IMR-90 (cell line): ENCODE results near the gene GP5. TPM values are rescaled to one million over a fixed set of nuclear protein-coding genes. Genes with fewer than 3 reads are reported as not detected.

Experiments
- ATAC-seq: fragments of 200-7000 bp; cut with Tn5 transposase; 2 replicates; pipeline ENCODE4 v1.9.1; 2020; ENCODE audit warnings: low read depth, mild to moderate bottlenecking, moderate library complexity
- BruUV-seq: library from RNA; stranded (reverse); fragments of 400-500 nt; replicated peaks from 2 replicates; lab custom pipeline; 2021; lab: Mats Ljungman, UMichigan
- CTCF ChIA-PET: fragments of 300-600 bp; formaldehyde crosslinking; extraction: SDS; loops from one replicate; lab custom pipeline; 2021; ENCODE audit warnings: antibody characterized with exemption; lab: Yijun Ruan, JAX
- POLR2A ChIA-PET: fragments of 300-600 bp; sonication (Branson Sonifier 250); formaldehyde crosslinking; loops from one replicate; lab custom pipeline; 2022; ENCODE audit warnings: antibody characterized with exemption; ENCODE audit not compliant: unreplicated experiment; lab: Charles Lee
- DNase-seq: peaks from one replicate; pipeline ENCODE4 v3.0.0; 2013
- H2AFZ ChIP-seq: replicated peaks from 2 replicates; pipeline ENCODE3; 2013; ENCODE audit warnings: low read length, mild to moderate bottlenecking; ENCODE audit not compliant: poor library complexity
- H2AK5ac ChIP-seq: 2 replicates; pipeline ENCODE4 v1.6.1; 2013; ENCODE audit warnings: low read depth, low read length, inconsistent platforms
- H2AK9ac ChIP-seq: replicated peaks from 2 replicates; pipeline ENCODE3; 2013; ENCODE audit warnings: mild to moderate bottlenecking, low read depth, low read length, moderate library complexity; ENCODE audit not compliant: poor library complexity
- H2BK120ac ChIP-seq: 2 replicates; pipeline ENCODE4 v1.6.1; 2013; ENCODE audit warnings: low read depth, low read length, inconsistent platforms
- H2BK15ac ChIP-seq: 3 replicates; pipeline ENCODE4 v1.6.1; 2013; ENCODE audit warnings: low read depth, low read length, inconsistent platforms
- H2BK20ac ChIP-seq: 2 replicates; pipeline ENCODE4 v1.6.1; 2013; ENCODE audit warnings: low read depth, mild to moderate bottlenecking, inconsistent platforms, low read length, moderate library complexity
- H2BK5ac ChIP-seq: 2 replicates; pipeline ENCODE4 v1.6.1; 2013; ENCODE audit warnings: mild to moderate bottlenecking, low read depth, low read length, inconsistent platforms; ENCODE audit not compliant: poor library complexity, severe bottlenecking
- H3K14ac ChIP-seq: replicated peaks from 2 replicates; pipeline ENCODE4 v1.6.1; 2013; ENCODE audit warnings: low read depth, low read length, inconsistent platforms
- H3K18ac ChIP-seq: 2 replicates; pipeline ENCODE4 v1.6.1; 2013; ENCODE audit warnings: low read depth, low read length, control low read depth
- H3K23ac ChIP-seq: 2 replicates; pipeline ENCODE4 v1.6.1; 2013; ENCODE audit warnings: low read depth, low read length, inconsistent platforms
- H3K27ac ChIP-seq: 2 replicates; pipeline ENCODE4 v1.5.1; 2013; ENCODE audit warnings: mild to moderate bottlenecking, control low read depth, low read length; ENCODE audit not compliant: insufficient read depth
- H3K27me3 ChIP-seq: 2 replicates; pipeline ENCODE4 v1.6.1; 2013; ENCODE audit warnings: low read length; ENCODE audit not compliant: control insufficient read depth, insufficient read depth
- H3K36me3 ChIP-seq: 2 replicates; pipeline ENCODE4 v1.6.1; 2013; ENCODE audit warnings: low read length, mixed read lengths; ENCODE audit not compliant: control insufficient read depth, insufficient read depth
- H3K4ac ChIP-seq: 2 replicates; pipeline ENCODE4 v1.6.1; 2013; ENCODE audit warnings: low read depth, low read length, inconsistent platforms
- H3K4me1 ChIP-seq: 2 replicates; pipeline ENCODE4 v1.6.1; 2013; ENCODE audit warnings: low read length, mixed read lengths; ENCODE audit not compliant: control insufficient read depth, insufficient read depth
- H3K4me2 ChIP-seq: 2 replicates; pipeline ENCODE4 v1.6.1; 2013; ENCODE audit warnings: low read depth, mild to moderate bottlenecking, control low read depth, low read length, moderate library complexity
- H3K4me3 ChIP-seq: 2 replicates; pipeline ENCODE4 v1.5.1; 2013; ENCODE audit warnings: low read depth, mild to moderate bottlenecking, control low read depth, low read length, moderate library complexity; ENCODE audit not compliant: insufficient read depth
- H3K56ac ChIP-seq: 2 replicates; pipeline ENCODE4 v1.6.1; 2013; ENCODE audit warnings: low read length, inconsistent platforms; ENCODE audit not compliant: insufficient read depth; ENCODE audit errors: extremely low read depth
- H3K79me1 ChIP-seq, 2 experiments: 2 replicates each; pipeline ENCODE4 v1.6.1; 2013; ENCODE audit warnings: low read length in 2 of 2, inconsistent platforms in 1 of 2, low read depth in 1 of 2
- H3K9ac ChIP-seq: 2 replicates; pipeline ENCODE4 v1.6.1; 2013; ENCODE audit warnings: low read depth, low read length, control low read depth
- H3K9me1 ChIP-seq: 2 replicates; pipeline ENCODE4 v1.6.1; 2013; ENCODE audit warnings: low read length, inconsistent platforms; ENCODE audit not compliant: insufficient read depth
- H3K9me3 ChIP-seq: 2 replicates; pipeline ENCODE4 v1.6.1; 2013; ENCODE audit warnings: low read length; ENCODE audit not compliant: control insufficient read depth, insufficient read depth
- H4K20me1 ChIP-seq: 2 replicates; pipeline ENCODE4 v1.6.1; 2013; ENCODE audit warnings: low read length, inconsistent platforms; ENCODE audit not compliant: insufficient read depth
- H4K5ac ChIP-seq: 2 replicates; pipeline ENCODE4 v1.6.1; 2013; ENCODE audit warnings: mild to moderate bottlenecking, low read depth, low read length, control low read depth
- H4K8ac ChIP-seq, 2 experiments: 2 replicates each; pipeline ENCODE4 v1.6.1; 2013; ENCODE audit warnings: low read depth in 2 of 2, low read length in 2 of 2, control low read depth in 1 of 2, inconsistent platforms in 1 of 2
- H4K91ac ChIP-seq: 2 replicates; pipeline ENCODE4 v1.6.1; 2013; ENCODE audit warnings: low read depth, low read length, inconsistent platforms; ENCODE audit not compliant: insufficient read depth
- BHLHE40 ChIP-seq: fragments of 150-350 bp; IDR thresholded peaks from 2 replicates; pipeline ENCODE4 v1.6.1; 2016; ENCODE audit warnings: mild to moderate bottlenecking, low read depth, low read length
- CEBPB ChIP-seq: IDR thresholded peaks from 2 replicates; pipeline ENCODE4 v1.6.1; 2012; ENCODE audit warnings: low read depth, low read length, improper control_type of control experiment
- CTCF ChIP-seq: conservative IDR thresholded peaks from 2 replicates; pipeline ENCODE4 v1.5.1; 2012; ENCODE audit warnings: mild to moderate bottlenecking, low read depth, low read length, improper control_type of control experiment
- ELK1 ChIP-seq: fragments of 150-350 bp; IDR thresholded peaks from 2 replicates; pipeline ENCODE4 v1.6.1; 2016; ENCODE audit warnings: low read depth, mild to moderate bottlenecking, low read length, moderate library complexity, borderline replicate concordance
- FOS ChIP-seq: fragments of 150-350 bp; IDR thresholded peaks from 2 replicates; pipeline ENCODE4 v1.6.1; 2016; ENCODE audit warnings: low read depth, low read length
- MAZ ChIP-seq: IDR thresholded peaks from 2 replicates; pipeline ENCODE4 v1.6.1; 2012; ENCODE audit warnings: low read depth, mild to moderate bottlenecking, low read length, improper control_type of control experiment, moderate library complexity, borderline replicate concordance
- MXI1 ChIP-seq: IDR thresholded peaks from 2 replicates; pipeline ENCODE4 v1.6.1; 2012; ENCODE audit warnings: low read depth, mild to moderate bottlenecking, low read length, moderate library complexity, borderline replicate concordance
- NFE2L2 ChIP-seq: fragments of 150-350 bp; IDR thresholded peaks from 2 replicates; pipeline ENCODE4 v1.6.1; 2016; ENCODE audit warnings: low read depth, mild to moderate bottlenecking, low read length
- POLR2A ChIP-seq: IDR thresholded peaks from 2 replicates; pipeline ENCODE4 v1.6.1; 2012; ENCODE audit warnings: mild to moderate bottlenecking, low read depth, low read length
- RAD21 ChIP-seq: IDR thresholded peaks from 2 replicates; pipeline ENCODE4 v1.6.1; 2012; ENCODE audit warnings: low read length, improper control_type of control experiment
- RCOR1 ChIP-seq: IDR thresholded peaks from 2 replicates; pipeline ENCODE4 v1.6.1; 2012; ENCODE audit warnings: mild to moderate bottlenecking, low read length, improper control_type of control experiment; ENCODE audit not compliant: insufficient replicate concordance
- RFX5 ChIP-seq: IDR thresholded peaks from 2 replicates; pipeline ENCODE4 v1.8.0; 2012; ENCODE audit warnings: low read depth, mild to moderate bottlenecking, low read length, moderate library complexity
- SMC3 ChIP-seq: fragments of 150-350 bp; IDR thresholded peaks from 2 replicates; pipeline ENCODE4 v1.6.1; 2016; ENCODE audit warnings: low read depth, mild to moderate bottlenecking, antibody characterized with exemption, low read length, moderate library complexity
- USF2 ChIP-seq: fragments of 150-350 bp; IDR thresholded peaks from 2 replicates; pipeline ENCODE4 v1.6.1; 2017; ENCODE audit warnings: mild to moderate bottlenecking, antibody characterized with exemption, low read length, low read depth
- WGBS, 2 experiments: methylation state at CpG; one replicate each; pipeline versions ENCODE4 v1.1.5 to v1.1.7; 2013; ENCODE audit warnings: missing lambda C conversion rate in 2 of 2; ENCODE audit not compliant: insufficient read length in 1 of 2; ENCODE audit errors: extremely low coverage in 2 of 2; 5-methylcytosine and 5-hydroxymethylcytosine counted together
- dilution Hi-C: fragments of 300-500 bp; cut with HindIII; formaldehyde crosslinking; loops from one replicate; pipeline ENCODE4 v1.14.3; 2018; ENCODE audit warnings: low sequenced_read_pairs; ENCODE audit not compliant: unreplicated experiment
- in situ Hi-C: fragments of 300-500 bp; cut with MboI; formaldehyde crosslinking; loops from 3 replicates; pipeline ENCODE4 v1.14.3; 2019; ENCODE audit warnings: low sequenced_read_pairs, inconsistent platforms, mixed read lengths
- intact Hi-C: fragments of 100-400 bp; cut with micrococcal nuclease; formaldehyde crosslinking; loops from 2 replicates; pipeline ENCODE4 v1.10.0; 2022
- polyA plus RNA-seq, 3 experiments: library from polyadenylated mRNA; depleted of rRNA; stranded (reverse); fragments of >200 nt; gene quantifications; 2 replicates each; pipeline ENCODE4 v1.2.3, GENCODE V29; 2012; ENCODE audit warnings: low replicate concordance in 1 of 3
- total RNA-seq: library from RNA; depleted of rRNA; stranded (reverse); fragments of >200 nt; gene quantifications from 2 replicates; pipeline ENCODE4 v1.2.3, GENCODE V29; 2012

Gene GP5
- total and polyA plus RNA-seq, 2 of the 4 experiments (the other 2 are of a cell fraction), result under 0.01 to 0.12 TPM

- H2BK15ac ChIP-seq, result no peak overlapping the region
- no peak overlapping the region for H3K4ac ChIP-seq
- H4K20me1 ChIP-seq, result peaks cover 9% of the 10 kb centered on the region; the same call in 1 of the 2 replicates
- in situ Hi-C loops (no loop called here), dilution Hi-C loops (no loop called here), intact Hi-C loops (no loop called here)
- H3K36me3 ChIP-seq, result peaks cover 39% of the 10 kb centered on the region
- no TSS peak for BruUV-seq
- H3K23ac ChIP-seq, result no peak overlapping the region
- no peaks in the 10 kb centered on the region; the same call in 1 of the 2 replicates for H3K4me1 ChIP-seq
- H2AFZ ChIP-seq, result no peak overlapping the region
- H2BK120ac ChIP-seq, result no peak overlapping the region
- H4K91ac ChIP-seq, result no peak overlapping the region
- H3K4me3 ChIP-seq, result no peak overlapping the region
- ATAC-seq (no peak), DNase-seq (no peak)
- H3K79me1 ChIP-seq, result peaks cover 22 to 37% of the 10 kb centered on the region in 2 experiments
- no peak overlapping the region for H3K9ac ChIP-seq
- CTCF ChIA-PET, result interaction anchor here (0.6 to 1.0 kb wide), 2 partner anchors 103 to 121 kb away, joined by 3 to 5 read pairs; no protein-coding TSS in a partner anchor
- H2AK9ac ChIP-seq, result no peak overlapping the region
- no peak overlapping the region for H3K18ac ChIP-seq
- H3K9me3 ChIP-seq, result no peaks in the 10 kb centered on the region
- H3K14ac ChIP-seq, result no peak overlapping the region
- no peak overlapping the region for H3K4me2 ChIP-seq
- no peak overlapping the region for H4K5ac ChIP-seq
- no peak overlapping the region for H2BK20ac ChIP-seq
- no CpG with 5 or more reads among the region's 4 CpGs for WGBS, 2 experiments
- H4K8ac ChIP-seq, result no peak overlapping the region
- no peak overlapping the region for H3K27ac ChIP-seq
- no peaks in the 10 kb centered on the region for H3K27me3 ChIP-seq
- no peak overlapping the region for H3K56ac ChIP-seq
- POLR2A ChIA-PET, result no interaction called here
- TF ChIP-seq CEBPB (no peak), SMC3 (no peak), RFX5 (no peak), CTCF (no peak), FOS (no peak), RCOR1 (no peak), RAD21 (no peak), USF2 (no peak), MXI1 (no peak), BHLHE40 (no peak), NFE2L2 (no peak), POLR2A (no peak), ELK1 (no peak), MAZ (no peak)
- no peak overlapping the region for H2BK5ac ChIP-seq
- H3K9me1 ChIP-seq, result peaks cover 7% of the 10 kb centered on the region; the same call in 1 of the 2 replicates
- no peak overlapping the region for H2AK5ac ChIP-seq
Observed at GRCh38 chr3:194446754-194447153, 47.7 kb upstream of the GP5 start.
